HepG2 (cell line): Measurements from ENCODE around the gene ITPRIP. TPM values are rescaled to one million over a fixed set of nuclear protein-coding genes. Genes with fewer than 3 reads are reported as not detected.

ENCODE experiments used
- FUBP1 ChIP-seq: sonication (generic); formaldehyde crosslinking; IDR thresholded peaks from 2 replicates; pipeline ENCODE4 v1.5.1; 2020; ENCODE audit warnings: missing genetic modification reagents, mild to moderate bottlenecking, borderline replicate concordance
- MTF2 ChIP-seq: sonication (generic); formaldehyde crosslinking; IDR thresholded peaks from 2 replicates; pipeline ENCODE4 v1.5.0; 2020; ENCODE audit warnings: missing genetic modification reagents, borderline replicate concordance
- ZBTB34 ChIP-seq: sonication (generic); formaldehyde crosslinking; IDR thresholded peaks from 2 replicates; pipeline ENCODE4 v1.8.0; 2022; ENCODE audit warnings: mild to moderate bottlenecking, missing genetic modification reagents
- ZNF317 ChIP-seq: sonication (generic); formaldehyde crosslinking; IDR thresholded peaks from 2 replicates; pipeline ENCODE4 v1.5.0; 2020; ENCODE audit warnings: mild to moderate bottlenecking, missing genetic modification reagents
- ZNF512B ChIP-seq: sonication (generic); formaldehyde crosslinking; IDR thresholded peaks from 2 replicates; pipeline ENCODE4 v1.5.1; 2020; ENCODE audit warnings: missing genetic modification reagents, mild to moderate bottlenecking, borderline replicate concordance
- ZNF687 ChIP-seq: sonication (generic); formaldehyde crosslinking; IDR thresholded peaks from 2 replicates; pipeline ENCODE4 v1.5.1; 2020; ENCODE audit warnings: mild to moderate bottlenecking, missing genetic modification reagents, moderate library complexity
- polyA plus RNA-seq, 8 experiments: library from polyadenylated mRNA; depleted of rRNA in 3 of 8; stranded (reverse) in 7 of 8; unstranded in 1 of 8; fragments of >200 nt; fragmentation: Illumina TruSeq in 4 of 8; extraction: Trizol in 4 of 8; gene quantifications; 2 replicates each; pipeline versions ENCODE4 v1.2.1 to v1.2.3, GENCODE V29; 2011 to 2016; ENCODE audit warnings: low read depth in 4 of 8, missing spikeins in 1 of 8, mixed read lengths in 1 of 8; ENCODE audit not compliant: insufficient read depth in 1 of 8
- total RNA-seq, 5 experiments: library from RNA; depleted of rRNA; stranded (reverse); fragments of >200 nt; fragmentation: Illumina TruSeq; extraction: Trizol; gene quantifications; 2 replicates each; pipeline ENCODE4 v1.2.3, GENCODE V29; 2016; ENCODE audit warnings: low read depth in 1 of 5
- TF ChIP-seq, protein P1 (sequence below): sonication (generic); formaldehyde crosslinking; IDR thresholded peaks from 2 replicates; pipeline ENCODE4 v1.8.0; 2022; ENCODE audit warnings: missing genetic modification reagents, mild to moderate bottlenecking, inconsistent platforms, borderline replicate concordance
- TF ChIP-seq, protein P2 (sequence below): IDR thresholded peaks from 2 replicates; pipeline ENCODE4 v1.6.1; 2016; ENCODE audit warnings: control low read depth

Gene ITPRIP
- total and polyA plus RNA-seq, 2 of the 13 experiments (the other 11 are each of a cell fraction or from before 2014, with no cell fraction given): 1.00 to 2.8 TPM

GRCh38 chr10:104333728-104334373 lies 4.4 kb downstream of the ITPRIP start (continued):
- TF ChIP-seq FUBP1 (CRISPR knock-in tag) (no peak), ZNF687 (CRISPR knock-in tag) (no peak), ZNF317 (CRISPR knock-in tag) (no peak), ZBTB34 (no peak), ZNF512B (CRISPR knock-in tag) (no peak), MTF2 (CRISPR knock-in tag) (no peak)
- TF ChIP-seq, protein P1, sequence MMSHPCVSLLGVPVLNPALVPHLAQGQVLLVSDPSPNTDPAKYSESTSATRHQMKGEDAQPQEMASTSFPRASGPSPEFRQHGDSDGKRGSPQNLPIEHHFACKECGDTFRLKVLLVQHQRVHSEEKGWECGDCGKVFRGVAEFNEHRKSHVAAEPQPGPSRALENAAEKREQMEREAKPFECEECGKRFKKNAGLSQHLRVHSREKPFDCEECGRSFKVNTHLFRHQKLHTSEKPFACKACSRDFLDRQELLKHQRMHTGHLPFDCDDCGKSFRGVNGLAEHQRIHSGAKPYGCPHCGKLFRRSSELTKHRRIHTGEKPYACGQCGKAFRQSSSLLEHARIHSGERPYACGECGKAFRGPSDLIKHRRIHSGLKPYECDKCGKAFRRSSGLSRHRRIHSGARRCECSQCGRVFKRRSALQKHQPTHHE: no peak
- TF ChIP-seq, protein P2, sequence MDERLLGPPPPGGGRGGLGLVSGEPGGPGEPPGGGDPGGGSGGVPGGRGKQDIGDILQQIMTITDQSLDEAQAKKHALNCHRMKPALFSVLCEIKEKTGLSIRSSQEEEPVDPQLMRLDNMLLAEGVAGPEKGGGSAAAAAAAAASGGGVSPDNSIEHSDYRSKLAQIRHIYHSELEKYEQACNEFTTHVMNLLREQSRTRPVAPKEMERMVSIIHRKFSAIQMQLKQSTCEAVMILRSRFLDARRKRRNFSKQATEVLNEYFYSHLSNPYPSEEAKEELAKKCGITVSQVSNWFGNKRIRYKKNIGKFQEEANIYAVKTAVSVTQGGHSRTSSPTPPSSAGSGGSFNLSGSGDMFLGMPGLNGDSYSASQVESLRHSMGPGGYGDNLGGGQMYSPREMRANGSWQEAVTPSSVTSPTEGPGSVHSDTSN (CRISPR knock-in tag): no peak
